ENCODE data around the gene STPG2. TPM values are rescaled to one million over a fixed set of nuclear protein-coding genes. Genes with fewer than 3 reads are reported as not detected.

Gene STPG2
- total RNA-seq, 2 donors from 2014 or later: 0.13 to 0.53 TPM

DNA sequence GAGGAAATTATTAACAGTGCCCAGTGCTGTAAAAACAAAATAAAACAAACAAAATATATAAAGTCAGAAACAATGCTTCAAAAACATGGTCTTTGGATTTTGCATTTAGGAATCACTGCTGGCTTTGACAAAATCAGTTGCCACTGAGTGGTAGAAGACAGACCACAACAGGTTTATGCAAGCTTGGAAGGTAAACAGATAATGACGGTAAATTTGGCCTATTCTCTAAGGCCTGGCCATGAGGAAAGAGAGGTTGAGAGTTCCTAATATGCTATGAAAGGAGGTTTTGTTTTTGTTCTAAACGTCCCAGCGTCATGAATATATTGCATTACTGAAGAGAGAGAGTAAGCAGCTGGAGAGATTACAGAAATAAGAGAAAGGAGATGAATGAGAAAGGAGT, 629.4 kb downstream of the STPG2 start:
- Mint-ChIP-seq H3K9me3 (no peaks in the 10 kb centered on the region), H3K4me1 (no peaks in the 10 kb centered on the region), H3K36me3 (ENCODE audit: low read depth) (no peaks in the 10 kb centered on the region), H3K4me3 (no peak overlapping the region), H3K27me3 (ENCODE audit: insufficient read depth) (no peaks in the 10 kb centered on the region), H3K27ac (no peak overlapping the region)
- Histone ChIP-seq H3K27me3 (ENCODE audit: control insufficient read depth, insufficient read depth, low read length, poor library complexity, severe bottlenecking) (no peaks in the 10 kb centered on the region), H3K4me3 (ENCODE audit: low read length) (no peak overlapping the region), H3K9ac (ENCODE audit: extremely low read depth, low read length, poor library complexity, severe bottlenecking) (no peak overlapping the region), H3K36me3 (ENCODE audit: control insufficient read depth, insufficient read depth, low read length) (no peaks in the 10 kb centered on the region), H3K27ac (ENCODE audit: low read depth, low read length) (no peak overlapping the region), H3K4me1 (ENCODE audit: control insufficient read depth, insufficient read depth, low read length) (no peaks in the 10 kb centered on the region), H3K9me3 (ENCODE audit: control insufficient read depth, low read length) (no peaks in the 10 kb centered on the region)
- 90 to 93% methylated on average over 3 of the region's 3 CpGs for WGBS, 2 experiments (ENCODE audit: insufficient coverage in 1 of 2, insufficient read length in 1 of 2)
- TF ChIP-seq, protein P1, sequence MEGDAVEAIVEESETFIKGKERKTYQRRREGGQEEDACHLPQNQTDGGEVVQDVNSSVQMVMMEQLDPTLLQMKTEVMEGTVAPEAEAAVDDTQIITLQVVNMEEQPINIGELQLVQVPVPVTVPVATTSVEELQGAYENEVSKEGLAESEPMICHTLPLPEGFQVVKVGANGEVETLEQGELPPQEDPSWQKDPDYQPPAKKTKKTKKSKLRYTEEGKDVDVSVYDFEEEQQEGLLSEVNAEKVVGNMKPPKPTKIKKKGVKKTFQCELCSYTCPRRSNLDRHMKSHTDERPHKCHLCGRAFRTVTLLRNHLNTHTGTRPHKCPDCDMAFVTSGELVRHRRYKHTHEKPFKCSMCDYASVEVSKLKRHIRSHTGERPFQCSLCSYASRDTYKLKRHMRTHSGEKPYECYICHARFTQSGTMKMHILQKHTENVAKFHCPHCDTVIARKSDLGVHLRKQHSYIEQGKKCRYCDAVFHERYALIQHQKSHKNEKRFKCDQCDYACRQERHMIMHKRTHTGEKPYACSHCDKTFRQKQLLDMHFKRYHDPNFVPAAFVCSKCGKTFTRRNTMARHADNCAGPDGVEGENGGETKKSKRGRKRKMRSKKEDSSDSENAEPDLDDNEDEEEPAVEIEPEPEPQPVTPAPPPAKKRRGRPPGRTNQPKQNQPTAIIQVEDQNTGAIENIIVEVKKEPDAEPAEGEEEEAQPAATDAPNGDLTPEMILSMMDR (conservative IDR thresholded peaks at IDR 0.05): no peak
- no peak for DNase-seq

Other genes starting within 250 kb of the STPG2 start
- 10 to 100 TPM; 34.0 to 37.9 TPM for gene RAP1GDS1, start 117.9 kb upstream of the STPG2 start, total RNA-seq